SK-N-SH (cell line): ENCODE results near the gene ZEB2.

Experiments
- EP300 ChIP-seq, 2 experiments: IDR thresholded peaks; 2 replicates each; pipeline versions ENCODE4 v1.4.0 to v1.6.1; 2012; ENCODE audit warnings: borderline replicate concordance in 1 of 2, low read depth in 1 of 2, low read length in 1 of 2
- TF ChIP-seq, protein P1 (sequence below): fragments of 200-600 bp; sonication (generic); IDR thresholded peaks from 2 replicates; pipeline ENCODE4 v1.6.1; 2017; ENCODE audit warnings: antibody characterized with exemption, mild to moderate bottlenecking, moderate library complexity
- TF ChIP-seq, protein P2 (sequence below): IDR thresholded peaks from 2 replicates; pipeline ENCODE4 v1.6.1; 2012; ENCODE audit warnings: mild to moderate bottlenecking, low read depth, low read length, moderate library complexity

DNA sequence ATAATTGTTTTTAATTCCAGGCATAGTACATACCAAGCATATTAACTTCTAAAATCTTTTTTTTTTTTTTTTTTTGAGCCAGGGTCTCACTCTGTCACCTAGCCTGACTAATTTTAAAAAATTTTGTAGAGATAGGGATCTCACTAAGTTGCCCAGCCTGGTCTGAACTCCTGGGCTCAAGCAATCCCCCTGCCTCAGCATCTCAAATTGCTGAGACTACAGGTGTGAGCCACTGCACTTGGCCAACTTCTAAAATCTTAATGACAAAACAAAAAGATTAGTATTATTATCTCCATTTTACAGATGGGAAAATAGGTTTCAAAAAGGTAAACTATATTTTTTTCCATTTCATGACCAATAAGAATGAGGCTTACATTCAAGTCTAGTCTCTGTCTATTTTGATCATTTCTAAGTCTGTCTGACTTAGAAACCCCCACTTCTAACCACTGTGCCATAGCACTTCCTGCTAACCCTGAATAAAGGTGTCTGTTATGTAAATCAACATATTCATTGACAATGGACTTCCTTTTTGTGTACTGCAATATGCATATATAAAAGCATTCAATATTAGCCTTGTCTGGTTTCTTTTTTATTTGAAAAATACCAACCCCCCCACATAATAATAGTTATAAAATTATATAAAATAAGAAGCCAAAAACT lies 28.7 kb upstream of the ZEB2 start:
- TF ChIP-seq, protein P1, sequence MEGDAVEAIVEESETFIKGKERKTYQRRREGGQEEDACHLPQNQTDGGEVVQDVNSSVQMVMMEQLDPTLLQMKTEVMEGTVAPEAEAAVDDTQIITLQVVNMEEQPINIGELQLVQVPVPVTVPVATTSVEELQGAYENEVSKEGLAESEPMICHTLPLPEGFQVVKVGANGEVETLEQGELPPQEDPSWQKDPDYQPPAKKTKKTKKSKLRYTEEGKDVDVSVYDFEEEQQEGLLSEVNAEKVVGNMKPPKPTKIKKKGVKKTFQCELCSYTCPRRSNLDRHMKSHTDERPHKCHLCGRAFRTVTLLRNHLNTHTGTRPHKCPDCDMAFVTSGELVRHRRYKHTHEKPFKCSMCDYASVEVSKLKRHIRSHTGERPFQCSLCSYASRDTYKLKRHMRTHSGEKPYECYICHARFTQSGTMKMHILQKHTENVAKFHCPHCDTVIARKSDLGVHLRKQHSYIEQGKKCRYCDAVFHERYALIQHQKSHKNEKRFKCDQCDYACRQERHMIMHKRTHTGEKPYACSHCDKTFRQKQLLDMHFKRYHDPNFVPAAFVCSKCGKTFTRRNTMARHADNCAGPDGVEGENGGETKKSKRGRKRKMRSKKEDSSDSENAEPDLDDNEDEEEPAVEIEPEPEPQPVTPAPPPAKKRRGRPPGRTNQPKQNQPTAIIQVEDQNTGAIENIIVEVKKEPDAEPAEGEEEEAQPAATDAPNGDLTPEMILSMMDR = no peak
- TF ChIP-seq, protein P2, sequence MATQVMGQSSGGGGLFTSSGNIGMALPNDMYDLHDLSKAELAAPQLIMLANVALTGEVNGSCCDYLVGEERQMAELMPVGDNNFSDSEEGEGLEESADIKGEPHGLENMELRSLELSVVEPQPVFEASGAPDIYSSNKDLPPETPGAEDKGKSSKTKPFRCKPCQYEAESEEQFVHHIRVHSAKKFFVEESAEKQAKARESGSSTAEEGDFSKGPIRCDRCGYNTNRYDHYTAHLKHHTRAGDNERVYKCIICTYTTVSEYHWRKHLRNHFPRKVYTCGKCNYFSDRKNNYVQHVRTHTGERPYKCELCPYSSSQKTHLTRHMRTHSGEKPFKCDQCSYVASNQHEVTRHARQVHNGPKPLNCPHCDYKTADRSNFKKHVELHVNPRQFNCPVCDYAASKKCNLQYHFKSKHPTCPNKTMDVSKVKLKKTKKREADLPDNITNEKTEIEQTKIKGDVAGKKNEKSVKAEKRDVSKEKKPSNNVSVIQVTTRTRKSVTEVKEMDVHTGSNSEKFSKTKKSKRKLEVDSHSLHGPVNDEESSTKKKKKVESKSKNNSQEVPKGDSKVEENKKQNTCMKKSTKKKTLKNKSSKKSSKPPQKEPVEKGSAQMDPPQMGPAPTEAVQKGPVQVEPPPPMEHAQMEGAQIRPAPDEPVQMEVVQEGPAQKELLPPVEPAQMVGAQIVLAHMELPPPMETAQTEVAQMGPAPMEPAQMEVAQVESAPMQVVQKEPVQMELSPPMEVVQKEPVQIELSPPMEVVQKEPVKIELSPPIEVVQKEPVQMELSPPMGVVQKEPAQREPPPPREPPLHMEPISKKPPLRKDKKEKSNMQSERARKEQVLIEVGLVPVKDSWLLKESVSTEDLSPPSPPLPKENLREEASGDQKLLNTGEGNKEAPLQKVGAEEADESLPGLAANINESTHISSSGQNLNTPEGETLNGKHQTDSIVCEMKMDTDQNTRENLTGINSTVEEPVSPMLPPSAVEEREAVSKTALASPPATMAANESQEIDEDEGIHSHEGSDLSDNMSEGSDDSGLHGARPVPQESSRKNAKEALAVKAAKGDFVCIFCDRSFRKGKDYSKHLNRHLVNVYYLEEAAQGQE = no peak
- no peak for TF ChIP-seq EP300 (IDR thresholded peaks at IDR 0.05; ENCODE audit: borderline replicate concordance in 1 of 2, low read depth in 1 of 2, low read length in 1 of 2)
